Activated naive CD8-positive, alpha-beta T cell treated with anti-CD3 and anti-CD28 coated beads for 36 hours (primary cell): Measurements from ENCODE around the gene CASKIN1. TPM values are rescaled to one million over a fixed set of nuclear protein-coding genes. Genes with fewer than 3 reads are reported as not detected.

Experiments
- DNase-seq: peaks from one replicate; pipeline ENCODE4 v3.0.0; 2021
- H3K27ac Mint-ChIP-seq: one replicate; pipeline ENCODE4 v1.8.0; 2022; ENCODE audit warnings: mild to moderate bottlenecking, moderate library complexity, mixed read lengths
- H3K27me3 Mint-ChIP-seq: one replicate; pipeline ENCODE4 v1.8.0; 2022; ENCODE audit warnings: mild to moderate bottlenecking, mixed read lengths
- H3K36me3 Mint-ChIP-seq: one replicate; pipeline ENCODE4 v1.8.0; 2021; ENCODE audit warnings: mild to moderate bottlenecking, mixed read lengths
- H3K4me1 Mint-ChIP-seq: one replicate; pipeline ENCODE4 v1.8.0; 2021; ENCODE audit warnings: mixed read lengths
- H3K4me3 Mint-ChIP-seq: one replicate; pipeline ENCODE4 v1.8.0; 2022; ENCODE audit warnings: mild to moderate bottlenecking, moderate library complexity, mixed read lengths
- H3K9me3 Mint-ChIP-seq: one replicate; pipeline ENCODE4 v1.8.0; 2022; ENCODE audit warnings: mixed read lengths
- total RNA-seq, 2 experiments: library from RNA; stranded (reverse); gene quantifications; one replicate each; pipeline ENCODE4 v1.2.3, GENCODE V29; 2021

The CASKIN1 gene
- total RNA-seq, 2 experiments from 2014 or later: 1.8 to 3.4 TPM

DNA sequence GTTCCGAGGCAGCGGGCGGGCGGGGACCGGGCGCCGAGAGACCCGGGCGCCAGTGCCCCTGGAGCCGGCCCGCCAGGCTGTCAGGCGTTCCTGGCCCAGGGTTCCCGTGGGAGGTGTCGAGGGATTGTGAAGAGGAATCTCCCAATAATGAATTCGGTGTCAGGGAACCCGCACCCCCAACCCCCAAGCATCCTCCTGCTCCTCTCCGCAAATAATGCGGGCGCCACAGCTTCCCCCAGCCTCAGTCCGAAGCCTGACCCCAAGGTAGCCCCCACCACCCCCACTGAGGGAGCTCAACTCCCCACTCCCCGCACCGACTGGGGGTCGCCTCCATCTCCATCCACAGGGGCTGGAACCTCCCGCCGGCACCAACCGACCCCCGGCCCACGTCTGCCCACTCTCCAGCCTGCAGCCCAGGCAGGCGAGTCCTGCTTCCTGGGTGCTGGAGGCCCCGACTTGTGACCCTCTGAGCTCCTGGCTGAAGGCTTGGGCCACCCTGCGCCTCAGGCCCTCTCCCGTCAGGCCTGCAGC lies 641 bp upstream of the CASKIN1 start:
- H3K4me1 Mint-ChIP-seq: peaks cover 4% of the 10 kb centered on the region
- peak overlapping the region; percentile 37 for H3K4me3 Mint-ChIP-seq
- H3K9me3 Mint-ChIP-seq: no peaks in the 10 kb centered on the region
- H3K27me3 Mint-ChIP-seq: peaks cover 28% of the 10 kb centered on the region
- no peaks in the 10 kb centered on the region for H3K36me3 Mint-ChIP-seq
- DNase-seq: no peak
- no peak overlapping the region for H3K27ac Mint-ChIP-seq

DNA sequence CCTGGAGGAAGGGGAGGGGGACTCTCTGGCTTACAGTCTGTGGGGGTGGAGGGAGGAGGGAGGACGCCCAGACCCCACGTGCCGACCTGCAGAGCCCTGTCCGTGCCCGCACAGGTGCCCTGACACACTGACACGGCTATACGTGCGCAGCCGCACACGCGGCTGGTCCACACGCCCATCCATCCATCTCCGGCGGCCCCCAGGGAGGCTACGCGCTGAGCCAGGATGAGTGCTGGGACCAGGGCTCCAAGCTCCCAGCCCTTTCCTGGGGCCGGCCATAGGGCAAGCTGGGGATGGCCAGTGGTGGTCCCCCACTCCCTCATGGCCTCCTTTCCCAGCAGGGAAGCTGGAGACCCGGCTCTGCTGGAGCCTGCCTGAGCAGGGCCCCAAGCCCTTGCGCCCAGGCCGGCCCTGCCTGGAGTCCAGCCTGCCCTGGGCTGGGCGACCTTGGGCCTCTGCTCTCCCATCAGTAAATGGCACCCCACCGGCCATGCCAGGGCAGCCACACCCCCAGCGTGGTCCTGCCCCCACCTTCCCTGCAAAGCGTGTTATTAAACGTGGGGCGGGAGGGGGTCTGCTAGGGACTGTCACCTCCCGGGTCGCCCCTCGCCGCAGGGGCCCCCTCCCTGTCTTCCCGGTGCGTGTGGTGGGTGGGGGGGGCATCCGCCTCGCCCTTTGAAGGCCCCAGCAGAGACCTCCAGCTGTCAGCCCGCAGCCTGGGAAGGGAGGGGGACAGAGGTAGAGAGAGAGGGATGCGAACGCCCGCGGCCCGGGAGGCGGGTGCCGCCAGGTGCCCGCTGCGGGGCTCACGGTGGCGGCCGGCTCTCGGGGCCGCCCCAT lies 863 bp downstream of the CASKIN1 start:
- Mint-ChIP-seq H3K4me3 (peak overlapping the region; percentile 45), H3K4me1 (peaks cover 4% of the 10 kb centered on the region), H3K9me3 (no peaks in the 10 kb centered on the region), H3K27me3 (peaks cover 28% of the 10 kb centered on the region), H3K36me3 (no peaks in the 10 kb centered on the region), H3K27ac (no peak overlapping the region)
- DNase-seq: no peak

DNA sequence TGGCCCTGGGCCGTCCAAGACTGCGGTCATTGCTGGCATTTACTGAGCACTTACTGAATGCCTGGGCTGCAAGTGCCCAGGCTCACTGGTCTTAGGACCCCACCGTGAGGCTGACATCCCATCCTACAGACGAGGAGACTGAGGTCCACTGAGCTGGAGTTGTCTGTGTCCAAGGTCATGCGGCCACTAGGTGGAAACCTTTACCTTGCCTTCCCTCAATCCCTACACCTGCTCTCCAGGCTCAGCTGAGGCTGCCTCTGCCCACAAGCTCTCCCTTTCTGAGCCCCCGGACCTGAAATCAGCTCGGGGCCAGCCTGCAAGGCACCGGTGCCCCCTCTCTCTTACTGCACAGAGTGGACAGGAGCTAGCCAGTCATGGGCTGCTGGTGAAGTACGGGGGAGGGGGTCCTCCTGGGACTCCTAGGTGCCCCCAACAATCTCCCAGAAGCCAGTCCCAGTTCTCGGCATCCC lies 1.5 kb downstream of the CASKIN1 start:
- peak; percentile 55 for DNase-seq
- Mint-ChIP-seq H3K27ac (no peak overlapping the region), H3K27me3 (peaks cover 28% of the 10 kb centered on the region), H3K36me3 (no peaks in the 10 kb centered on the region), H3K4me3 (peak overlapping the region; percentile 18), H3K9me3 (no peaks in the 10 kb centered on the region), H3K4me1 (peaks cover 4% of the 10 kb centered on the region)

DNA sequence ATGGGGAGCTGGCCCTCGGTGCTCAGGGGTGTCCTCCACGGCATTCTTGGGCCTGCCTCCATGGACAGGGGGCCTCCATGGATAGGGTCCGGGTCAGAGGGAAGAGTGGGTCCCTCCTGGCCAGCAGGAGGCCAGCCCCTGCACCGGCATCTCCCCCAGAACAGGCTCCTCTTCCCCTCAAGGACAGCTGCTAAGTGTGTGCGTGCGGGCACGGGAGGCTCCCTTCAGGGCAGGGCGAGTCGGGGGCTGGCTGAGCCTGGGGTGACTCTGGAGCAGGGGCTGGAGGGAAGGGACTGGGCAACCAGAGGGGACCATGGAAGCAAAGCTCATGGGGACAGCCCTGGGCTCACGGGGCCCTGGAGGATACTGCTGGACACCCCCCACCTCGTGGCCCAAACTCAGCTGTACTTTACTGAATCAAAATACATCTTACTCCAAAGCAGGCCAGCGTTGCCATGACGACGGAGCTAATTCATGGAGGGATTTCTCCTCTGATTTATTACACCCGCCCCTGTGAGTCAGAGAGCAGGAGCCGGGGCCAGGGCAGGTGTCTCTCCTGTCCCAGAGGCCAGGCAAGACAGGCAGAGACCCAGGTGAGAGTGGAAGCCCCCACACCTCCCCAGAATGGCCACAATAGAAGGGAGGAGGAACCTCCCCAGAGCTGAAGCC lies 2.1 kb downstream of the CASKIN1 start:
- H3K36me3 Mint-ChIP-seq: no peaks in the 10 kb centered on the region
- DNase-seq: peak; percentile 36
- no peak overlapping the region for H3K27ac Mint-ChIP-seq

DNA sequence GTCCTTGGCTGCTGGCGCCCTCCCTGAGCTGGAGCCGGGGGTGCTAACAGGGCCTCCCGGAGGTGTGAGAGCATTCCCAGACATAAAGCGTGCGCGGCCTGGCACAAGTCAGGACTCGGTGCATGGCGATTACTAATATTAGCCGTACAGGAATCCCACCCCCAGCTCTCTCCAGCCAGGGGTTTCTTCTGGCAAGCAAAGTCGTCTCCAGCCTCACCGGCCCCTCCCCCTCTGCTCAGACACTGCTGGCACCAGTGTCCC lies 5.0 kb downstream of the CASKIN1 start:
- no peaks in the 10 kb centered on the region for H3K36me3 Mint-ChIP-seq
- peaks cover 8% of the 10 kb centered on the region for H3K27me3 Mint-ChIP-seq
- H3K27ac Mint-ChIP-seq: no peak overlapping the region
- no peaks in the 10 kb centered on the region for H3K9me3 Mint-ChIP-seq
- DNase-seq: no peak
- no peak overlapping the region for H3K4me3 Mint-ChIP-seq
- peaks cover 4% of the 10 kb centered on the region for H3K4me1 Mint-ChIP-seq

More for the DNA sequence above, 2.1 kb downstream of the CASKIN1 start:
- H3K4me1 Mint-ChIP-seq: peaks cover 4% of the 10 kb centered on the region
- no peak overlapping the region for H3K4me3 Mint-ChIP-seq
- peaks cover 28% of the 10 kb centered on the region for H3K27me3 Mint-ChIP-seq
- H3K9me3 Mint-ChIP-seq: no peaks in the 10 kb centered on the region

DNA sequence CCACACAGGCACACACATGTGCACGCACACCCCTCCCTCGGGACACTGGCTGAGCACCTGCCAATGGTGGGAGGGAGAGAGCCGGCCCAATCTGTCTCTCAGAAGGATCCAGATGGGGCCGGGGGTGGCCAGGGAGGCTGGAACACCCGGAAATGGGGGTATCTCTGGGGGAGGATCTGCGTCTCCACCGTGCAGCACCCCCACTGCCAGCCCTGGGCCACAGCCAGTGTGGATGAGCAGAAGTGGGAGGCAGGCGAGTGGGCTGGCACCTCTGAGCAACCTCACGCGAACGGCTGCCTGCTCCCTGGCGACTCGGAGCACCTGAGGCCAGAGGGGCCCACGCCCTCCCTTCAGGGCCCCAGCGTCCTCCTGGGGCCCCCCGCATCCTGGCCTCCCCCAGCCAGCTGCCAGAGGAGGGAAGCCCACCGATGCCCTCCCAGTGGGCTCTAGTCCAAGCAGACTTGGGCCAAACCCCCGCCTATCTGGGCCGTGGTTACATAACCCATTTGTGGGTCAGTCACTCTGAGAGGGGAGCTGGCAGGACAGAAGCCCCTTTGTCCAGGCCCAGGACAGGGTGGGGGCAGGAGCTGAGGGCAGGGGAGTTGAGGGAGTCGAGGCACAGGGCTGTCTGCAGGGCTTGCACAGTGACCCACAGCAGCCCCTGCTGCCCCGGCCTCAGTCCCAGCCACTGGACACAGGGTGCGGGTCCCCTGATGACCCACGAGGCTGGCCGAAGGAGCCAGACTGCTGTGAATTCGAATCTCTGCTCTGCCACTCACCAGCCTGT lies 5.6 kb downstream of the CASKIN1 start:
- H3K9me3 Mint-ChIP-seq: no peaks in the 10 kb centered on the region
- no peak for DNase-seq
- no peaks in the 10 kb centered on the region for H3K36me3 Mint-ChIP-seq
- peaks cover 4% of the 10 kb centered on the region for H3K4me1 Mint-ChIP-seq
- no peak overlapping the region for H3K27ac Mint-ChIP-seq
- H3K4me3 Mint-ChIP-seq: no peak overlapping the region
- peaks cover 8% of the 10 kb centered on the region for H3K27me3 Mint-ChIP-seq

DNA sequence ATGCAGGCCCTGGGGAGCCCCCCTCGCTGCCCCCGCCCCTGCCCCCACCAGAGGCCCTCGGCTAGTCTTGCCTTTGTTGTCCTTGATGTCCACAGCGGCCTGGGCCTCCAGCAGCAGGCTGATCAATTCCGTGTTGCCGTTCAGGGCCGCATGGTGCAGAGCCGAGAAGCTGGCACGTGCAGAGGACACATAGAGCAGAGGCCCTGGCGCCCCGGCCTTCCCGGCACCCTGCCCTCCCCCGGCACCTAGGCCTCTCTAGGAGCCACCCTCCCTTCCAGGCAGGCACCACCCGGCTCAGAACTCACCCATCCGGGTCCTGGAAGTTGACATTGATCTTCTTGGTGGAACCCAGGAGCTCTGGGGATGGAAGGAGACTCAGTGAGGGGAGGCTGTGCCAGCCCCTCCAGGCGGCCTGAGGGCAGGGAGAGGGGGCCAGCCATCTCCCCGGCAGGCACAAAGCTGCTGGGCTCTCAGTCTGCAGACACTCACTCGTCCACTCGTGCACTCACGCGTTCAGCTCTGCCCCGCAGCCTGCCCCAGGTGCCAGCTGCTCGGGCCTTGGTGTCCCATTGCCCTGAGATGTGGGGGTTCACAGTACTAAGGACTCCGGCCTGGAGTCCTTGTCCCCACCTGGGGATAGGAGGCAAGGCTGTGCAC lies 6.3 kb downstream of the CASKIN1 start:
- Mint-ChIP-seq H3K4me3 (no peak overlapping the region), H3K27ac (no peak overlapping the region), H3K4me1 (peaks cover 4% of the 10 kb centered on the region), H3K9me3 (no peaks in the 10 kb centered on the region), H3K36me3 (no peaks in the 10 kb centered on the region), H3K27me3 (peaks cover 7% of the 10 kb centered on the region)
- DNase-seq: no peak

DNA sequence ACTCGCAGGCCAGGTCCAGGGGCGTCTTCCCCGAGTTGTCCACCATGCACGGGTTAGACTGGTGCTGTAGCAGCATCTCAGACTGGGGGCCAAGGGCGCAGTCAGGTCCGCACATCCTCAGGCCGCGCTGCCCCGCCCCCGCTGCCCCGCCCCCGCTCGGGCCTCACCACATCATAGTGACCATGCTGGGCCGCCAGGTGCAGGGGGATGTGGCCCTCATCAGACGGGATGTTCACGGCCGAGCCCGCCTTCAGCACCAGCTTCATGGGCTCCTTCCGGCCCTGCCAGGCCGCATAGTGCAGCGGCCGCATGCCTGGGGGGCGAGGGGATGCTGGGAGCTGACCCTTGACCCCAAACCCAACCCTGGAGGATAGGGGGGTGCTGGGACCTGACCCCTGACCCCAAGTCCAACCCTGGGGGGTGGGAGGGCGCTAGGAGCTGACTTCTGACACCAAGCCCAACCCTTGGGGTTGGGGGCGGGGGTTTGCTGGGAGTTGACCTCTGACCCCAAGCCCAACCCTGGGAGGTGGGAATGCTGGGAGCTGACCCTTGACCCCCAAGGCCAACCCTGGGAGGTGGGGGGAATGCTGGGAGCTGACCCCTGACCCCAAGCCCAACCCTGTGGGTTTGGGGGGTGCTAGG lies 7.0 kb downstream of the CASKIN1 start:
- Mint-ChIP-seq H3K27ac (no peak overlapping the region), H3K36me3 (no peaks in the 10 kb centered on the region), H3K9me3 (no peaks in the 10 kb centered on the region), H3K4me3 (no peak overlapping the region), H3K4me1 (no peaks in the 10 kb centered on the region), H3K27me3 (no peaks in the 10 kb centered on the region)
- DNase-seq: no peak

DNA sequence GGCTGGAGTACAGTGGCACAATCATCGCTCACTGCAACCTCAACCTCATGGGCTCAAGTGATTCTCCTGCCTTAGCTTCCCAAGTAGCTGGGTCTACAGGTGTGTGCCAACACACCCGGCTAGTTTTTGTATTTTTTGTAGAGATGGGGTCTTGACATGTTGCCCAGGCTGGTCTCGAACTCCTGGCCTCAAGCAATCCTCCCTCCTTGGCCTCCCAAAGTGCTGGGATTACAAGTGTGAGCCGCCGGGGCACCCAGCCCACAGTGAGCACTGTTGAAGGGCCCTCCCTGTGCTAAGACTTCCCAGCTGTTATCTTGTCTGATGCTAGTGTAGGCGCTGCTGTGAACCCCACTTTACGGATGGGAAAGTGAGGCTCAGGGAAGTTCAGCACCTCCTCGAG lies 8.0 kb downstream of the CASKIN1 start:
- H3K4me3 Mint-ChIP-seq: no peak overlapping the region
- no peaks in the 10 kb centered on the region for H3K9me3 Mint-ChIP-seq
- no peak overlapping the region for H3K27ac Mint-ChIP-seq
- no peaks in the 10 kb centered on the region for H3K4me1 Mint-ChIP-seq
- DNase-seq: no peak
- no peaks in the 10 kb centered on the region for H3K27me3 Mint-ChIP-seq
- no peaks in the 10 kb centered on the region for H3K36me3 Mint-ChIP-seq

DNA sequence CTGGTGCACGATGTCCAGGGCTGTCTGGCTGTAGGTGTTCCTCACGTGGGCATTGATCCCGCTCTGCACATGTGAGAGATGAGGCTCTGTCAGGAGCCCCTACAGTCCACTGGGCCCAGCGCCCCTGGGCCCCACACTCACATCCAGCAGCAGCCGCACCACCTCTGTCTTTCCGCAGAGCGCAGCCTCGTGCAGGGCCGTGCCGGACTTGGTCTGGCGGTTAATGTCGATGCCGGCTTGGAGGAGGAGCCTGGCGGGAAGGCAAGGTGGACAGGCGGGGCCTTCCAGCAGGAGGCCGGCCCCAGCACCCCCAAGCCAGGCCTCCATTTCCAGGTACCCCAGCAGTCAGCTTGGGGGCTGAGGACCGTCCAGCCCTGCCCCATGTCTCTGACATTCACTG lies 9.2 kb downstream of the CASKIN1 start:
- Mint-ChIP-seq H3K4me3 (no peak overlapping the region), H3K27me3 (no peaks in the 10 kb centered on the region), H3K27ac (no peak overlapping the region), H3K9me3 (no peaks in the 10 kb centered on the region), H3K36me3 (no peaks in the 10 kb centered on the region), H3K4me1 (no peaks in the 10 kb centered on the region)
- no peak for DNase-seq

DNA sequence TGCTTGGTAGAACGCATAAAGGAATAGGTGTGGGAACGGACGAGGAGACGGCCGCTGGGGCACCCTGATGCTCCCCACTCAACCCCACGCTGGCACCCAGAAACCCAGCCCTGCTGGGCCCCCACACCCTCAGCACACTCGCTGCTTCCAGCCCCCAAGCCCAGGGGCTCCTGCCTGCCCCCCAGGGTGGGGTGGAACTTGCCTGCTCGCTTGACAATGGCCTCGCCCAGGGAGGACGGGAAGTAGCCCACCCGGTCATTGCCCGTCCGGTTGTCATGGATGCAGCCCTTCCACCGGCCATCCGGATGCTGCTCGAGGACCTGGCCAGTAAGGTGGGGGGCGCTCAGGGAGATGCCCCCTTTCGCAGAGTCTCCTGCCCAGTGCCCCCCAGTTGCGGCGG lies 9.9 kb downstream of the CASKIN1 start:
- H3K4me1 Mint-ChIP-seq: no peaks in the 10 kb centered on the region
- H3K27me3 Mint-ChIP-seq: no peaks in the 10 kb centered on the region
- DNase-seq: no peak
- no peak overlapping the region for H3K27ac Mint-ChIP-seq
- H3K36me3 Mint-ChIP-seq: no peaks in the 10 kb centered on the region
- no peak overlapping the region for H3K4me3 Mint-ChIP-seq
- no peaks in the 10 kb centered on the region for H3K9me3 Mint-ChIP-seq

DNA sequence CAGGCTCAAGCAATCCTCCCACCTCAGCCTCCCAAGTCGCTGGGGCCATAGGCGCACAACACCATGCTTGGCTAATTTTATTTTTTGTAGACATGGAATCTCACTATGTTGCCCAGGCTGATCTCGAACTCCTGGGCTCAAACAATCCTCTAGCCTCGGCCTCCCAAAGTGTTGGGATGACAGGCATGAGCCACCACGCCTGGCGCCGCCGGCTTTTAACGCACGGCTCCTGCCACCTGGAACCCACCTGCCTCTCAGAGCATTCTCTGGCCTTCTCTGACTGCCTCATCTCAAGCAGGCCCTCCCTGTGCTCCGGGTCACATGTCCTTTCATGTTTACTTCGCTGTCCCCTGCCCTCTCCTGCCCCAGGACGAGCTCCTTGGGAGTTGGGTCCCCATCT lies 10.3 kb downstream of the CASKIN1 start:
- DNase-seq: no peak
- no peaks in the 10 kb centered on the region for H3K4me1 Mint-ChIP-seq
- no peaks in the 10 kb centered on the region for H3K36me3 Mint-ChIP-seq
- H3K9me3 Mint-ChIP-seq: no peaks in the 10 kb centered on the region
- no peak overlapping the region for H3K4me3 Mint-ChIP-seq
- H3K27ac Mint-ChIP-seq: no peak overlapping the region
- H3K27me3 Mint-ChIP-seq: no peaks in the 10 kb centered on the region

DNA sequence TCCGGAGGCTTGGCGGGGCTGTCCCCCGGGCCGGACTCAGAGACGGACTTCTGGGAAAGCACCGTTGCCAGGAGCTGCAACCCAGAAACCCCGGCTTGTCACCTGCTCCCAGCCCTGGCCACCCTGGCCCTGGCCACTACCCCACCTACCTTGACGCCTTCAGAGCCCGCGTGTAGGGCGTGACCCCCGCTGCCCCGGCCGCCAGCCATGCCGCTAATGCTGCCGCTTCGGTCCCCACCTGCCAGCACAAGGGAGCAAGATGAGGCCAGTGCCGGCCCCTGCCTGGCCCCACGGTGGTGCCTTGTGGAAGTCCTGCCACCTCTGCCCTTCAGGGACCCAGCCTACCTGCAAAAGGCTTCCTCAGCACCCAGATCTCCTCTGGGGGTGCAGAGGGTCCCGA lies 11.4 kb downstream of the CASKIN1 start:
- Mint-ChIP-seq H3K36me3 (no peaks in the 10 kb centered on the region), H3K4me1 (no peaks in the 10 kb centered on the region), H3K4me3 (no peak overlapping the region), H3K27me3 (no peaks in the 10 kb centered on the region), H3K27ac (no peak overlapping the region), H3K9me3 (no peaks in the 10 kb centered on the region)
- DNase-seq: no peak

DNA sequence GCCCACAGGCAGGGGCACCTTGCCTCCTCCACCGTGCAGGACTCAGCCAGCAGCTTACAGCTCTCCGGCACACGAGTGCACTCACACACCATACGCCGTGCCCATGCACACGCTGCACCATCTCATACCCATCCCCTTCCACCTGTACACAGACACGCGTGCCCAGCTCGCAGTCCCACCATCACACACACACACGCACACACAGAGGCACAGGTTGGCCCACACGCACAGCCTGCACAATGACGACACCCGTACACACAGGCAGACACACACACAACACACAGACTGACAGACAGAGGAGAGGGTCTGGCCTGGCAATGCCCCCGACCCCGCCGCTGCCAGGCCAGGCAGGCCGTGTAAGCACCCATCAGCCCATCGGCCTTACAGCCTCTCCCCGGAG lies 12.1 kb downstream of the CASKIN1 start:
- Mint-ChIP-seq H3K9me3 (no peaks in the 10 kb centered on the region), H3K4me1 (no peaks in the 10 kb centered on the region), H3K36me3 (no peaks in the 10 kb centered on the region), H3K27me3 (no peaks in the 10 kb centered on the region), H3K27ac (no peak overlapping the region), H3K4me3 (no peak overlapping the region)
- no peak for DNase-seq
